SW480 (cell line): ENCODE measurements around the gene CMTR1.
A peak's percentile ranks its signal among the peaks of the same experiment; 100 is the strongest.
"Not testable (repeated sequence)": the region's sequence is repeated elsewhere in the genome, so short reads cannot be mapped to it uniquely, and the experiment has no call there.

ENCODE experiments used
- DNase-seq: peaks from one replicate; pipeline ENCODE4 v3.0.0-alpha.2; 2016; ENCODE audit warnings: low spot score

Gene CMTR1, protein sequence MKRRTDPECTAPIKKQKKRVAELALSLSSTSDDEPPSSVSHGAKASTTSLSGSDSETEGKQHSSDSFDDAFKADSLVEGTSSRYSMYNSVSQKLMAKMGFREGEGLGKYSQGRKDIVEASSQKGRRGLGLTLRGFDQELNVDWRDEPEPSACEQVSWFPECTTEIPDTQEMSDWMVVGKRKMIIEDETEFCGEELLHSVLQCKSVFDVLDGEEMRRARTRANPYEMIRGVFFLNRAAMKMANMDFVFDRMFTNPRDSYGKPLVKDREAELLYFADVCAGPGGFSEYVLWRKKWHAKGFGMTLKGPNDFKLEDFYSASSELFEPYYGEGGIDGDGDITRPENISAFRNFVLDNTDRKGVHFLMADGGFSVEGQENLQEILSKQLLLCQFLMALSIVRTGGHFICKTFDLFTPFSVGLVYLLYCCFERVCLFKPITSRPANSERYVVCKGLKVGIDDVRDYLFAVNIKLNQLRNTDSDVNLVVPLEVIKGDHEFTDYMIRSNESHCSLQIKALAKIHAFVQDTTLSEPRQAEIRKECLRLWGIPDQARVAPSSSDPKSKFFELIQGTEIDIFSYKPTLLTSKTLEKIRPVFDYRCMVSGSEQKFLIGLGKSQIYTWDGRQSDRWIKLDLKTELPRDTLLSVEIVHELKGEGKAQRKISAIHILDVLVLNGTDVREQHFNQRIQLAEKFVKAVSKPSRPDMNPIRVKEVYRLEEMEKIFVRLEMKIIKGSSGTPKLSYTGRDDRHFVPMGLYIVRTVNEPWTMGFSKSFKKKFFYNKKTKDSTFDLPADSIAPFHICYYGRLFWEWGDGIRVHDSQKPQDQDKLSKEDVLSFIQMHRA

DNA sequence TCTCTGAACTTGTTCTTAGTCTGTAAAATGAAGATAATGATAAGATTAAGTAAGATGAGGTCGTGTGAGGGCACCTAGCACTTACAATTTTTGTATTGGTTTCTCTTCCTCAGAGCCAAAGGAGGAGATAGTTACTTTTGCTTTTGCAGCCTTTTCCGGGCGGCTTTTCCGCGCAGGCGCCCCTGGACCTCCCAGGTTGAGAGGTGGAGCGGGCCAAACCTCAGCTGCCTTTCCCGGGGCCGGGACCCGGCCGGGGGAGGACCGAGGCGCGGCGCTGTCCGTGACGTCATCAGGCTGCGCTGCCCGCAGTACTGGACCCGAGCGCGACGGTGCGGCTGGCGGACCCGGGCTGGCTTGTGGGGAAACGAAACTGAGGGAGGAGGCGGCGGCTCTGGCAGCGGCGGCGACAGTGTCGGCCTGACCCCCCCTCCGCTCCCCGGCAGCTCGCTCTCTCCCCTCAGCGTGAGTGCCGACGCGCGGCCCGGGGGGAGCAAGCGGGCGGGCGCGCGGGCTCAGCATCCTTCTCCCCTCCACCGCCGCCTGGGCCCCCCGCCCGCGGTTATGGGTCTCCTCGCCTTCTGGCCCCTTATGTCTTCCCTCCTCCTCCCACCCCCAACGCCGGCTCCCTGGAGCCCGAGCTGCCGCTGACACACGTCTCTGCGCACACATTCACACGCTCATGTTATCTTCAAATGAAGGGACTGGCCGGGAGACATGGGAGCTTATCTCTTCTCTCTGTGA is at the start of gene CMTR1:
TSS of gene CMTR1 (plus strand) at position 306 of the 741 bp plus-strand sequence. CDS start 2,409 bp downstream, outside the sequence.
- DNase-seq, result peak; percentile 82

DNA sequence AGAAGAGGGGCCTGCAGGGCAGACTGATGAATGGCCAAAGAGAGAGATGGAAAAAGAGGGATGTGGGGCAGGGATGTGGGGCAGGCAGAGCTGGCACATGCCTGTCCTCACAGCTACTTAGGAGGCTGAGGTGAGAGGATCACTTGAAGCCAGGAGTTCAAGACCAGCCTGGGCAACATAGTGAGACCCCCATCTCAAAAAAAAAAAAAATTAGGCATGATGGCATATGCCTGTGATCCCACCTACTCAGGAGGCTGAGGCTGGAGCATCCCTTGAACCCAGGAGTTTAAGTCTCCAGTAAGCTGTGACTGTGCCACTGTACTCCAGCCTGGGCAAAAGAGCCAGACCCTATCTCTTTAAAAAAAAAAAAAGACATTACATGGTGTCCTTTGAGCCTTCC is 44.4 kb upstream of the CMTR1 start:
- no peak for DNase-seq

DNA sequence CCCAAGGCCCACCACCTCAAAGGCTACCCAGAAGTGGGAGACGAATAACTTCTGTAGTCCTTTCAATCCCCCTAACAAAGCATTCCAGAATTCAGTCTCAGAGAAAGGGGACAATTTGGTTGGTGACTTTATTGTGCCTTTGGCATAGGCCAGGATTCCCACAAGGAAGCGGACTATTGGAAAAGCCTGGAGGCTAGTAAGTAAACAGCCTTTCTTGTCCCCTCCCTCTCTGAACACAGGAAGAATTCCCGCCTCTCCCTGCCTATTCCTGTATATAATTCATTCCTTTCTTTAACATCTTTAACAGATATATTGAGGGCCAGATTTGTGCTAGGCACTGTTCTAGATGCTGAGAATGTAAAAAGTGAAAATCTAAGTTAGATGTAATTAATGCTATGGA is 43.2 kb upstream of the CMTR1 start:
- DNase-seq, result no peak

DNA sequence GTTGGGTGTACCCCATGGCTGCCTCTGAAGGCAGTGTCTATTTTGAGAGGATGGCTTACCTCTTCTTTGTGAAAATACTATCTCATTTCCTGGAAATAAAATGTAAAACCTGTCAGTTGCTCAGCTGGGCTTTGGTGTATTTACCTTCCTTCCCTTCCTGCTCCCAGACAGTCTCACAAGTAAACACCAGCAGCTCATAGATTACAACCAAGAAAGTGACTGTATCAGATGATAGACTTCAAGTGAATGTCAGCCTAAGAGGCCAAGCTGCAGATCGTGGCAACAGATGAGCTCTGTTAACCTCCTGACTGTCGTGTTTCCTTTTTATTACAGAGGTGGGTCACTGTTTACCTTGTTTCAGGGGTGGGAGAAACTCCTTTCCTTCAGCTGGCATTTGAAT is 41.9 kb upstream of the CMTR1 start:
- DNase-seq, result no peak

DNA sequence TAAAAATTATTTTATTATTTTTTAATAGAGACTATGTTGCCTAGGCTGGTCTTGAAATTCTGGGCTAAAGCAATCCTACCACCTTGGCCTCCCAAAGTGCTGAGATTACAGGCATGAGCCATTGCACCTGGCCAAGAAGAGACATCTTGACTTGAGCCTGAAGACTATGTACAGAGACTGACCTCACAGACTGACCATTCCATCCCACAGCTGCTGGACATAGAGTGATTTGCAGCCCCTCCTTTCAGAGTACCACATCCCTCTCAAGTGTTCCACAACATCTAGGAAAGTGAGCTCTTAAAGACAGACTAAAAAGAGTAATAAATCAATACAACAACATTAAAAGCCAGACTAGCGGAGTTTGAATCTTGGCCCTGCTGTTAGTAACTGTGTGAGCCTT is 40.2 kb upstream of the CMTR1 start:
- DNase-seq, result no peak

DNA sequence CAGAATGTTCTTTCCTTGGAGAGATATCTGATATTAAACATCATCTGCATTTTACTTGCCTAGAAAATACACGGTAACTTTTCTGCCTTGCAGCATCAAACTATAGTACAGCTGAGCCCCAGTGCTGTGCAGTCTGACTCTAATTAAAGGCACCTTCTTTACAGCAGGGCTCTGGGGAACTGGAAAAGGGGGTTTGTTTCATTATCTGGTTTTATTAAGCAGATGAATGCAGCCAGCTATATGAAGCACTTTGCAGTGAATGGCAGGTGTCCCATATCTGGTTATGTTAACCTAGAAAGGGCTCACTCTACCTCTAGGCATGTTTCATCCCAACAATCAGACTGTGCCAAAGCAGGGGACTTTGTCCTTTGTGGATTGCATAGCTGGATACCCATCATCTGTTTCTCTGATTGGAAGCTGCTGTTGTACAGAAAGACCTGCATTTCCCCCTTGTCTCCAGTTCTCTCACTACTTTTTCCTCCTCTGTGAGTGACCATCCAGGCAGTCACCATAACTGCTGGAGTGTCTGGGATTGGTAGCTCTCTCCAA is 39.6 kb upstream of the CMTR1 start:
- no peak for DNase-seq

DNA sequence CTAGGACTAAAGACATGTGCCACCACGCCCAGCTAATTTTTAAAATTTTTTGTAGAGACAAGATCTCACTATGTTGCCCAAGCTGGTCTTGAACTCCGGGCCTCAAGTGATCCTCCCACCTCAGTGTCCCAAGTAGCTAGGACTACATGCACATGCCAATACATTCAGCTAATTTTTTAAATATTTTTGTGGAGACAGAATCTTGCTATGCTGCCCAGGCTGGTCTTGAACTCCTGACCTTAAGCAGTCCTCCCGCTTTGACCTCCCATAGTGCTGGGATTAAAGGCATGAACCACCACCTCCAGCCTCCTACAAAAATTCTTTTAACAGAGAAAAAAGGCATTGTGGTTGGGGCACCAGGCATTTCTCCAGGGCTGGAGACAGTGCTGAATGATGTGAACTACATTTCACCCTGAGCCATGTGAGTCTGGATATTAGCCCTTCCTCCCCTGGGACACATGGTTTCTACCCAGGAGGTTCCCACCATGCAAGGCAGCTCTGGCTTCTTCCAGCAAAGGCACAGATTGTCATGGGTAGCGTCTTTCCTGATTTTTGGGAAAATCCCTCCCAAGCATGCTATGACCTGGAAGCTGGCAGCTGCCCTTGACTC is 36.3 kb upstream of the CMTR1 start:
- DNase-seq, result no peak

DNA sequence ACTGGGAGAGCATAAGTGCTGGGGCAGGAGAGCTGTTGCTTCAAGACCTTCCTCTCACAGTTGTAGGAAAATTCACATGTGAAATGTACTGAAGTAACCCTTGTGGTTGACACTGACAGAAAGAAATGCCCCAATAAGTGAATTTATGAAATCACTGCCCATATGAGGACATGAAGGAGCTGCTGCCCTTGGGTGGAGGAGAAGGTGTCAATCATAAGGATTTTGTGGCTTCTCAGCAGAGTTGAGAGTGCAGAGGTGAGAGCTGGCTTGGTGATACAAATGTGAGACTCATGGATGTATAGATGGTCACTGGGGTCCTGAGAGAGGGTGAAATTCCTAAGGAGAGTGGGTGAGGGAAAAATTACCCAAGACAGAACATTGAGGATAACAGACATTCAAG is 33.9 kb upstream of the CMTR1 start:
- DNase-seq, result no peak

DNA sequence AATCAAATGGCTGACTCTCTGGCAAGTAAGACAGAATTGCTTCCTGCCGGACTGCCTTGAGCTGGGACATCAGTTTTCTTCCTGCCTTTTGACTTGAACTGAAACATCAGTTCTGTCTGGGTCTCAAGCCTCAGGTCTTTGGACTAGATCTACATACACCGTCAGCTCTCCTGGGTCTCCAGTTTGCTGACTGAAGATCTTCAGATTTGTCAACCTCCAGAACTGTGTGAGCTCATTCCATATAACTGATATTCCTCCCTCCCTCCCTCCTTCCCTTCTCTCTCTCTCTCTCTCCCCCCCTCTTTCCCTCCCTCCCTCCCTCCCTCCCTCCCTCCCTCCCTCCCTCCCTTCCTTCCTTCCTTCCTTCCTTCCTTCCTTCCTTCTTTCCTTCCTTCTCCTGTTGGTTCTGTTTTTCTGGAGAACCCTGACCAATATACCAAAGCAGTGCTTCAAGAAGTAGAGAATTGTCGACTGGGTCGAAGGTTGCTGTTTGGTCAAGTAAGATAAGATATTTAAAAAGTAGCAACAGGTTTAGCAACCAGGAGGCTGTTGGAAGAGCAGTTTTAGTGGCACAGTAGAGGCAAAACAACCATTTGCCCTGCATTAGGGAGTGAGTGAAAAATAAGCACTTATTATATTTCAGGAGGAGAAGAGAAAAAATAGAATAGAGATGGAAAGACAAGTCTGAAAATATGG is 33.1 kb upstream of the CMTR1 start:
- DNase-seq, result no peak

DNA sequence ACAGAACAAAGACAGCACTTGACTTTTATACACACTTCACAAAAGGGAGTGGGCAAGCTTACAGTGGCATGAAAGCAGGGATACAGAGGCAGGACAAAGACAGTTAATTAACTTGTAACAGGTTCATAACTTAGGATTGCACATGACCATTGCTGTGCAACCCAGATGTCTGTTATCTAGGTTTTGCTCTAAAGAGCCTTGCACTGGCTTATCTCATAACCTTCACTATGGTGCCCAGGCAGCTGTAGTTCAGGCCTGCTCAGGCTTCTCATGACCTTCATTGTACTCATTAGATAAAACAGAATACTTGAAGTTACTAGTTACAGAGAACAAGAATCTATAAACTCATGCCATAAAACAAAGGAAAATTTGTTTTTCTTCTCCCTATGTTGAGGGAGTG is 31.4 kb upstream of the CMTR1 start:
- not testable (repeated sequence) for DNase-seq

DNA sequence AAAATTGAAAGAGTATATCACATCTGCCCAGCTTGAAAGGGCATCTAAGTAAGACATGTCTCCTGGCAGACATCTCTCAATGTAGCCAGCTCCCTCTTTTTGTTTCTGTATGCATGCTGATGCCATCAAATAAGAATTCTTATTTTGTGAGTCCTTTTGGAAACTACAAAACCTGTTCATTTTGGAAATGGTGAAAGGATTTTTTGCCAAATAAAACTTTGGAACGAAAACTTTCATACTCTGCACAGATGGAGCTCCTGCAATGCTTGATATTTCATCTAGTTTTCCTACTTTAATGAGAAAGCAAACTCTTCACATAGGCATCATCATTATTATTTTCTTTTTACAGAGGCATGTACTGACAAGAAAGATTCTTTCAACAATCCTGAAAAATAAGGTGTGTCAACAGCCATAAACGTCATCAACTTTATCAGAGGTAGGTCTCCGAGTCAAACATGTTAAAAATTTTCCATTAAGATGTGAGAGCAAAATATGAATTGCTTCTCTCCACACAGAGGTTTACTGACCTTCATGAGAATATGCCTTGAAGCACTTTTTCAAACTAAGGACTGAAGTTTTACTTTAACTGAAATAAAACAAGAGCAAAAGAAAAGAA is 26.2 kb upstream of the CMTR1 start:
- DNase-seq, result no peak

DNA sequence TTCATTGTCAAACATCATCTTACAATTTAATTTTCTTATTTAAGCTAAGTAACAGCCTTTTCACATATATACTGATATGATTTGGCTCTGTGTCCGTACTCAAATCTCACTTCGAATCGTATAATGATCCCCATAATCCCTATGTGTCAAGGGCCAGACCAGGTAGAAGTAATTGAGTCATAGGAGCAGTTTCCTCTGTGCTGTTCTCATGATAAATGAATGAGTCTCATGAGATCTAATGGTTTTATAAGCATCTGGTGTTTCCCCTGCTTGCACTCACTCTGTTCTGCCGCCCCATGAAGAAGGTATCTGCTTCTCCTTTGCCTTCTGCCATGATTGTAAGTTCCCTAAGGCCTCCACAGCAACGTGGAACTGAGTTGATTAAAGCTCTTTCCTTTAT is 25.1 kb upstream of the CMTR1 start:
- no peak for DNase-seq

DNA sequence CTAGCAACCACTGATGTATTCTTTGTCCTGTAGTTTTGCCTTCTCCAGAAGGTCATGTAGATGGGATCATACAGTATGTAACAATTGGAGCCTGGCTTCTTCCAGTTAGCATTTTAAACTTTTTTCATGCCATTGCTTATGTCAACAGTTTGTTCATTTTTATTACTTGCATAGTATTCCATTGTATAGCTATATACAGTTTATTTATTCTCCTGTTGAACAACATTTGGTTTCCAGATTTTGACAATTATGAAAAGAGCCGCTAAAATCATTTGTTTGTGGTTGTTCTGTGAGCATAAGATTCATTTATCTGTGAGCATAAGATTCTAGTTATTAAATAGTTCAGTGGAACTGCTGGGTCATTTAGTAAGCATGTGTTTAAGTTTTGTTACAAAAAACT is 23.5 kb upstream of the CMTR1 start:
- DNase-seq, result no peak

DNA sequence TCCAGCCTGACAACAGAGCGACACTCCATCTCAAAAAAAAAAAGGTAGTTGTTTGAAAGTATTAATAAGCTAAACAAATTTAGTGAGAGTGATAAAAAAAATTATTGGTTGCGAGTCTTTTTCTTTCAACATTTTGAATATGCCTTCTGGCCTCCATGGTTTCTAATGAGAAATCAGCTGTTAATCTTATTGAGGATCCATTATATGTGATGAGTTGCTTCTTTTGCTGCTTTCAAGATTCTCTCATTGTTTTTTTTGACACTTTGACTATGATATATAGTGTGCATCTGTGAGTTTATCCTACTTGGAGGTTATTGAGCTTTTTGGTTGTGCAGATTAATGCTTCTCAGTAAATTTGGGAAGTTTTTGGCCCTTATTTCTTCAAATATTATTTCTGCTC is 15.6 kb upstream of the CMTR1 start:
- no peak for DNase-seq

DNA sequence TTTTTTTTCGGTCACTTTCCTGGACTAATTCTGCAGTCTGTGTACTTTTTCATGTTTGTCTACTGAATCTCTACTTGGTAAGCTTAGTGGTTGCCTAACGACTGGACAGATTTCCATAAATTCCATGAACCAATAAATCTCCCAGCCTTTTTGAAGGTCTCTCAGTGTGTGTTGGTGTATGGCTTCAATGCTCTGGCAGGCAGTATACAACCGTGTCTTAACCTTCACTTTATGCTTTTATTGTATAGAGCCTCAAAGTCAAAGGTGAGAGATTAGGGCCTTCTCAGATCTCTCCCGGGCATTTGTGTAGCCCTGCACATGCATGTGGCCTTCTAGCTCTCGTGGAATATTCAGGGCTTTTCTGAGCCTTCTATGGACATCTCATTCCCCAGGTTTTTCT is 14.3 kb upstream of the CMTR1 start:
- no peak for DNase-seq

DNA sequence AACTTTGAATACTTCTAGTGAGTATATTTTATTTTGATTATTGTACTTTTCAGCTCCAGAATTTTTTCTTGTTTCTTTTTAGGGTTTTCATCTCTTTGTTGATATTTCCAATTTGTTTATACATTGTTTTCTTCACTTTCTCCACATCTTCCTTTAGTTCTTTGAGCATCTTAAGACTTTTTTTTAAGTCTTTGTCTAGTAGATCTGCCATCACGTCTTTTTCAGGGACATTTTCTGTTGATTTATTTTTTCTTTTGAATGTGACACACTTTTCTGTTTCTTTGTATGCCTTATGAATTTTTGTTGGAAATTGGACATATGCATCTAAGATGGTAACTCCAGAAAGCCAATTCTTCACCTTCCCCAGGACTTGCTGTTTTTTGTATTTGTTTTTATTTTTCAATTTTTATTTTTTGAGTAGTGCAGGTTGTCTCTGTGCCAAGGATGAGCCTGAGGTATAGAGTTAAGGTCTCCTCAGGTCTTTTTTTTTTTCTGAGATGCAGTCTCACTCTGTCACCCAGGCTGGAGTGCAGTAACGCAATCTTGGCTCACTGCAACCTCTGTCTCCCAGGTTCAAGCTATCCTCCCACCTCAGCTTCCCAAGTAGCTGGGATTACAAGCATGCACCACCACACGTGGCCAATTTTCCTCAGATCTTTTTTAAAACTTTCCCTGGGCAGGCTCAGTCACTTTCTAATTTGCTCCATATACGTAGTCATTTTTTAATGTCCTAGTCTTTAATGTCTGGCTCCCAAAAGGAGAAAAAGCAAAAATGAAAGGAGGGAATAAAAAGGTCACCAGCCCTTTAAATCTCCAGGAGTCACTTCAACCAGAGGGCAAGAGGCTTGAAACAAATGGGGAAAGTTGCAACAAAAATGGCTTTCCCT is 6.7 kb upstream of the CMTR1 start:
- no peak for DNase-seq

DNA sequence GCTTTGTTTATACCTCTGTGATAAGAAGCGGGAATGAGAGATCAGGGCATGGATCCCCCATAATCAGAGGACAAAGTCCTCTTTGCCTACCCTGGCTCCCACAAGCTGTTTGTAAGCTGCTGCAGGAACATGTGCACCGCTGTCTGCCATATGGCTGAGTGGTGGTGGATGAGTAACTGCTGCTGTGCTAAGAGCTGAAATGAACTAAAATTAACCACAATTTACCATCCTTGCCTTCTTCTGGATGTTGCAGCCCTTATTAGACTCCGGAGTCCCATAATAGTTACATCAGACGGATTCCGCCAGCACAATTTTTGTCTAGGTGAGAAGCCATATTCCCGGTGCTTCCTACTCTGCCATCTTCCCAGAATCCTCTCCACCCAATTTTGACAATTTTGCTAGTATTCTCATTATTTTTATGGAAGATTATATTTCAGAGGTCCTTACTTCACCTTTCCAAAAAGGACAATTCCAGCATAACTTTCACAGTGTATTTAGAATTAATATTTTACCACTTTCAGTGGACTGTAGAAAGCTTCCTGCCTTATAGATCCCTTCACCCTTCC is 6.0 kb upstream of the CMTR1 start:
- no peak for DNase-seq

DNA sequence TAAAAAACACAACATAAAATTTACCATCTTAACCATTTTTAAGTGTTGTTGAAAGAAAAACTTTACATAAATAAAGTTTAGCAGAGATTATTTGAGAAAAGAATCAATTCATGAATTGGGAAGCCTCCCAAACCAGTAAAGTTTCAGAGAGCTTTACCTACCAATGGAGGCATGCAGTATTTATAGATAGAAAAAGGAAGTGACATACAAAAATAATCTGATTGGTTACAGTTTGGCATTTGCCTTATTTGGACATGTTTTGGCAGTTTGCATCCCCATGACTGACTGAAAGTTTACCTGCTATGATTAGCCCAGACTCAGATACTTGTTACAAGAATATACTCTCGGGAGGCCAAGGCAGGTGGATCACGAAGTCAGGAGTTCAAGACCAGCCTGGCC is 3.7 kb upstream of the CMTR1 start:
- no peak for DNase-seq

DNA sequence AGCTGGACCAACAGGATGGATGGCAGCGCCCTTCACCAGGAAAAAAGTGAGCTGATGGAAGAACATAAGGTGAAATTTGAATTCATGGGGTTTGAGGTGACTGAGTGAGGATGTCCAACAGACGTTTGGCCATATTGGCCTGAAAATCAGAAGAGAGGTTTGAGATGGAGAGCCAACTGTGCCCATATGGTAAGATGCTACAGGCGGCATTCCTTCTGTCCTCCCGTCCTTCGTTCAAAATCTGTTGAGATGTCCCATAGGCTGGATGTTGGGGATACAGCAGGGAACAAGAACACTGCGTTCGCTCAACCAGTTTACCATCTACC is 468 bp upstream of the CMTR1 start:
- DNase-seq, result no peak
